Stimulated activated effector memory CD8-positive, alpha-beta T cell treated with anti-CD3 and anti-CD28 coated beads, Interleukin-12 subunit alpha, Interleukin-12 subunit beta, amount 100 ng/mL, for 72 hours (primary cell): ENCODE results near the gene NDRG3.
"Not testable (repeated sequence)": the region's sequence is repeated elsewhere in the genome, so short reads cannot be mapped to it uniquely, and the experiment has no call there.

ENCODE experiments used
- ATAC-seq: fragments of 150-1000 bp; cut with Tn5 transposase; 2 replicates; pipeline ENCODE4 v1.10.0; 2021
- DNase-seq, 2 donors: peaks; one replicate each; pipeline ENCODE4 v3.0.0; 2021 to 2022; ENCODE audit warnings: low spot score in 2 of 2
- H3K27ac Mint-ChIP-seq: one replicate; pipeline ENCODE4 v1.8.0; 2022; ENCODE audit warnings: mild to moderate bottlenecking, mixed read lengths
- H3K36me3 Mint-ChIP-seq: one replicate; pipeline ENCODE4 v1.8.0; 2022; ENCODE audit warnings: mild to moderate bottlenecking, mixed read lengths
- H3K4me1 Mint-ChIP-seq: one replicate; pipeline ENCODE4 v1.8.0; 2022; ENCODE audit warnings: mixed read lengths
- H3K4me3 Mint-ChIP-seq: one replicate; pipeline ENCODE4 v1.8.0; 2022; ENCODE audit warnings: mild to moderate bottlenecking, mixed read lengths
- H3K9me3 Mint-ChIP-seq: one replicate; pipeline ENCODE4 v1.8.0; 2022; ENCODE audit warnings: mixed read lengths

NDRG3 gene

GRCh38 chr20:36741072-36741471 is 4.8 kb downstream of the NDRG3 start:
- ATAC-seq (no peak), DNase-seq (no peak)
- H3K4me3 Mint-ChIP-seq: no peak overlapping the region
- H3K4me1 Mint-ChIP-seq: peaks cover 13% of the 10 kb centered on the region
- H3K27ac Mint-ChIP-seq: no peak overlapping the region
- no peaks in the 10 kb centered on the region for H3K9me3 Mint-ChIP-seq
- no peaks in the 10 kb centered on the region for H3K36me3 Mint-ChIP-seq

DNA sequence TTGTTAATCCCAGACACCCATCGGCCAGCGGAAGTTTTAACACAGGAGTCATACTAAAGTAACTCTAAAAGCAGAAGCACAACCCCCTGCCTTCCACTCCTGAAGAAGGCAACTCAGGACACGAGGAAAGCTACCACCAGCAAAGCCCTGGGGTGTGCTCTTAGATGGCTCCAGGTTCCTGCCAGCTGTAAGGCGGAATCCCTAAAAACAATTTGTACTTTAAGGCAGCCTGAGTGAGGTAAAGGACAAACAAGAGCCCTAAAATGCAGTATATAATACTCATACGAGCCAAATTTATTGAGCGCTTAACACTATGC is 8.7 kb downstream of the NDRG3 start:
- H3K4me1 Mint-ChIP-seq: peaks cover 18% of the 10 kb centered on the region
- H3K4me3 Mint-ChIP-seq: no peak overlapping the region
- DNase-seq (no peak), ATAC-seq (no peak)
- H3K27ac Mint-ChIP-seq: peak overlapping the region; percentile 60
- no peaks in the 10 kb centered on the region for H3K9me3 Mint-ChIP-seq
- no peaks in the 10 kb centered on the region for H3K36me3 Mint-ChIP-seq

- no peaks in the 10 kb centered on the region for H3K36me3 Mint-ChIP-seq
- H3K27ac Mint-ChIP-seq: peak overlapping the region; percentile 60
- no peaks in the 10 kb centered on the region for H3K9me3 Mint-ChIP-seq
These were observed 9.3 kb downstream of the NDRG3 start for GRCh38 chr20:36736451-36737182.

DNA sequence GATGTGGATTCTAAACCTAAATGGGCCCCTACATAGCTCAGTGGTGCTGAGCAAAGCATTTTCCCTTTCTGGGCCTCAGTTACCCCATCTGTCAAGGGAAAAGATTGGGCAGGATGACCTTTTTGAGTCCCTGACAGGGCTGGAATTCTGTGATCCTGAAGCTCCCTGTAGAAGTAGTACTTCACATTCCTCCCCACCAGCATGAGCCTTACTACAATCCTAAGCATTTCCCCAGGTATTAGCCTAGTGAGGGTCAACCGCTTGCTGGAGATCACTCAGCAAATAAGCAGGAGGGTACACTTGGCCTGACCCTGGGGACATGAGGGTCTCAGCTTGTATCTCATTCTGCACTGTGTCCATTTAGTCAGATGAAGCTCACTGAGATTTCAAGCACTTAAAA is 13.4 kb downstream of the NDRG3 start:
- peak overlapping the region; percentile 72 for H3K27ac Mint-ChIP-seq
- peaks cover 25% of the 10 kb centered on the region for H3K4me1 Mint-ChIP-seq
- no peaks in the 10 kb centered on the region for H3K36me3 Mint-ChIP-seq
- H3K4me3 Mint-ChIP-seq: no peak overlapping the region
- no peak for DNase-seq
- H3K9me3 Mint-ChIP-seq: no peaks in the 10 kb centered on the region
- no peak for ATAC-seq

More at GRCh38 chr20:36736451-36737182, 9.3 kb downstream of the NDRG3 start:
- no peak for DNase-seq
- peaks cover 18% of the 10 kb centered on the region for H3K4me1 Mint-ChIP-seq
- no peak overlapping the region for H3K4me3 Mint-ChIP-seq
- ATAC-seq: no peak

DNA sequence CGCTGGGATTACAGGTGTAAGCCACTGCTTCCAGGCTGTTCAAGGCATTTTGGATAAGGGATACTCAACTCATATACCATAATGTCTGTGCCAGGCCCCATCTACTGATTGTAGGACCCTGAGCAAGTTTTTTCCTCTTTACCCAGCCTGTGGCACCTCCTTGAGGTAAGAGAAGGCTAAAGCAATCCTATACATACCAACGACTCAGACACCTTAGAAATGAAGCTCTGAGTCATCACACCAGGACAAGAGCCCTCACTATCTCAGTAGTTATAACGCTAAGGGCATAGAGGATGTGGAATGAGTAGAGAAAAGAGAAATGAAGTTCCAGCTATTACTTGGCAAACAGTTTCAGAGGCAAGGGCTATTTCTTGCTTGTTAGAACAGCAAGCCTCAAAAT is 16.9 kb downstream of the NDRG3 start:
- peak overlapping the region; percentile 56 for H3K27ac Mint-ChIP-seq
- no peak for DNase-seq

DNA sequence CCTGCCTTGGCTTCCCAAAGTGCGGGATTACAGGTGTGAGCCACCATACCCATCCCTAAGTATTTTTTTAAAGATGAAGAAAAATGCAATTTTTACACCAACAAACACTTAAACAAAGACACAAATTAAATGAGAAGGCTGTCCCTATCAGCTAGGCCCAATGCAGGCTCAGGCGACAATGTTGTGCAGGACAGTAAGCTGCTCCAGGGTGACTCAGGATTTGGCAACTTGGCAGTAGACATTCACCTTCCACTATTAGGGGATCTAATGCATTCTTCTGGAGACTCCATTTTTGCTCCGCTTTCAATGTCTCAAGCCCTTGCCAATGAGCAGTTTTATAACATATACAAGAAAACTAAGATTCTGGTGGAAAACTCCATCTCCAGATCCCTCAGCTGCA is 19.7 kb downstream of the NDRG3 start:
- H3K27ac Mint-ChIP-seq: no peak overlapping the region
- H3K4me1 Mint-ChIP-seq: peaks cover 7% of the 10 kb centered on the region
- no peak for DNase-seq
- H3K9me3 Mint-ChIP-seq: no peaks in the 10 kb centered on the region
- H3K4me3 Mint-ChIP-seq: no peak overlapping the region
- no peak for ATAC-seq
- no peaks in the 10 kb centered on the region for H3K36me3 Mint-ChIP-seq

More for the DNA sequence above, 16.9 kb downstream of the NDRG3 start:
- H3K4me3 Mint-ChIP-seq: no peak overlapping the region
- no peaks in the 10 kb centered on the region for H3K9me3 Mint-ChIP-seq
- no peaks in the 10 kb centered on the region for H3K36me3 Mint-ChIP-seq
- peak; percentile 94 for ATAC-seq
- peaks cover 16% of the 10 kb centered on the region for H3K4me1 Mint-ChIP-seq

DNA sequence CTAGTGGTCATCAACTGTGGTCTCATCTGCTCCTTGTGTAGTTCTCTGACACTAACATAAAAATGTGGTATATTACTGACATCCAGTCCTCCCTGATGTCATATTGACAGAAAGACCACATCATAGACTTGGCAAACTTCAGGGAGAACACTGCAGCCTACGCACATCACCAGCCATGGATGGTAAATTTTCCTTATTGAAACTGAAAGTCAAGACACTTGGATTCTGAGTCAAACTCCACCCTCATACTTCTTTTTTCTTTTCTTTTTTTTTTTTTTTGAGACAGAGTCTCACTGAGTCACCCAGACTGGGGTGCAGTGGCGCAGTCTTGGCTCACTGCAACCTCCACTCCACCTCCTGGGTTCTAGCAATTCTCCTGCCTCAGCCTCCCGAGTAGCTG is 25.4 kb downstream of the NDRG3 start:
- H3K36me3 Mint-ChIP-seq: peaks cover 23% of the 10 kb centered on the region
- no peak for DNase-seq
- H3K4me1 Mint-ChIP-seq: no peaks in the 10 kb centered on the region
- ATAC-seq: peak; percentile 76
- peak overlapping the region; percentile 64 for H3K27ac Mint-ChIP-seq
- H3K4me3 Mint-ChIP-seq: no peak overlapping the region
- H3K9me3 Mint-ChIP-seq: no peaks in the 10 kb centered on the region

- no peak overlapping the region for H3K4me3 Mint-ChIP-seq
- H3K4me1 Mint-ChIP-seq: no peaks in the 10 kb centered on the region
- H3K9me3 Mint-ChIP-seq: no peaks in the 10 kb centered on the region
- H3K36me3 Mint-ChIP-seq: peaks cover 30% of the 10 kb centered on the region
- ATAC-seq (no peak), DNase-seq (no peak)
- peak overlapping the region; percentile 52 for H3K27ac Mint-ChIP-seq
These were observed 28.2 kb downstream of the NDRG3 start for GRCh38 chr20:36717657-36718056.

- Mint-ChIP-seq H3K9me3 (no peaks in the 10 kb centered on the region), H3K4me3 (no peak overlapping the region), H3K27ac (peak overlapping the region; percentile 52), H3K4me1 (no peaks in the 10 kb centered on the region), H3K36me3 (peaks cover 30% of the 10 kb centered on the region)
- DNase-seq: no peak
- no peak for ATAC-seq
These were observed 28.9 kb downstream of the NDRG3 start for GRCh38 chr20:36717021-36717420.

DNA sequence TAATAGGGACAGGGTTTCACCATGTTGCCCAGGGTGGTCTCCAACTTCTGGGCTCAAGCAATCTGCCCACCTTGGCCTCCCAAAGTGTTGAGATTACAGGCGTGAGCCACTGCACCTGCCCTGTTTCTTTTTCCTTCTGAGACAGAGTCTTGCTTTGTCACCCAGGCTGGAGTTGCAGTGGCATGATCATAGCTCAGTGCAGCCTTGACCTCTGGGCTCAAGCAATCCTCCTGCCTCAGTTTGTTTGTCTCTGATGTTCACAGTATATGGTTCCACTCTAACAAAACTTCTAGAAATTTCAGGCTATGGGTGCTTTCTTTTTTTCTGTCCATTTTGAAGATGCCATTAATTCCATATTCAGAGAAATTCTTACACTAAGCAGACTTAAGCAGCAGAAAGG is 33.1 kb downstream of the NDRG3 start:
- H3K4me3 Mint-ChIP-seq: no peak overlapping the region
- H3K9me3 Mint-ChIP-seq: no peaks in the 10 kb centered on the region
- no peak for DNase-seq
- peaks cover 7% of the 10 kb centered on the region for H3K36me3 Mint-ChIP-seq
- no peak overlapping the region for H3K27ac Mint-ChIP-seq
- no peak for ATAC-seq
- no peaks in the 10 kb centered on the region for H3K4me1 Mint-ChIP-seq

DNA sequence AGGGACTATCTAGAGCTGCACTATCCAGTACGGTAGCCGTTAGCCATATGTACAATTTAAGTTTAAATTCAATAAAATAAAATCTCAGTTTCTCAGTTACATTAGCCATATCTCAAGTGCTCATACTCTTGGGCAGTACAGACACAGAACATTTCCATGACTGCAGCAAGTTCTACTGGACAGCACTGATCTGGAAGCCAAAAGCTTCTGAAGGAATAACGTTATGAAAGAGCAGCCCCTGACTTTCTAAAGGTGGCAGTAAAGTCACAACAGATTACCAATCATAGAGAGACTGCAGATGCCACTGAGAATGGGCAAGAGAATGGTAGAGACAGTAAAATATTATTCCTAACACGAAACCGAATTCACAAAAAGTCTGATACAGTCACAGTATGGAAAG is 36.8 kb downstream of the NDRG3 start:
- DNase-seq (no peak), ATAC-seq (no peak)
- H3K4me1 Mint-ChIP-seq: no peaks in the 10 kb centered on the region
- H3K36me3 Mint-ChIP-seq: peaks cover 14% of the 10 kb centered on the region
- no peak overlapping the region for H3K4me3 Mint-ChIP-seq
- H3K27ac Mint-ChIP-seq: no peak overlapping the region
- H3K9me3 Mint-ChIP-seq: no peaks in the 10 kb centered on the region

GRCh38 chr20:36703530-36703929 is 42.4 kb downstream of the NDRG3 start:
- H3K36me3 Mint-ChIP-seq: peaks cover 6% of the 10 kb centered on the region
- H3K9me3 Mint-ChIP-seq: no peaks in the 10 kb centered on the region
- ATAC-seq: no peak
- H3K4me3 Mint-ChIP-seq: no peak overlapping the region
- no peak for DNase-seq
- no peak overlapping the region for H3K27ac Mint-ChIP-seq
- H3K4me1 Mint-ChIP-seq: no peaks in the 10 kb centered on the region

- Mint-ChIP-seq H3K4me3 (no peak overlapping the region), H3K27ac (no peak overlapping the region), H3K4me1 (no peaks in the 10 kb centered on the region), H3K36me3 (no peaks in the 10 kb centered on the region), H3K9me3 (no peaks in the 10 kb centered on the region)
- ATAC-seq: no peak
- DNase-seq: no peak
These were observed 45.5 kb downstream of the NDRG3 start for GRCh38 chr20:36700438-36700837.

DNA sequence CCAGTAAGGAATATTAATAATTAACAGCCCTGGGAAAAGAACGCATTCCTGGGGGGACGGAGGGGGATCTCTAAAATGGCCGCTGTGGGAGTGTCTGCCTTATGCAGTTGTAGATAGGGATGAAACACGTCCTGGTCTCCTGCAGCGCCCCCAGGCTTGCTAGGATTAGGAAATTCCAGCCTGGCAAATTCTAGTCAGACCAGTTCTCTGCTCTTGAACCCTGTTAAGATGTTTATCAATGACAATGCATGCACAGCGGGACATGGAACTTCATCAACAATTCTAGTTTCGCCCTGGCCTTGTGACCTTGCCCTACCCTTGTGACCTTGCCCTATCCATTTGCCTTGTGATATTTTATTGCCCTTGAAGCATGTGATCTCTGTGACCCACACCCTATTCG is 50.4 kb downstream of the NDRG3 start:
- not testable (repeated sequence) for H3K36me3 Mint-ChIP-seq, DNase-seq, H3K9me3 Mint-ChIP-seq, H3K27ac Mint-ChIP-seq, ATAC-seq, H3K4me1 Mint-ChIP-seq, H3K4me3 Mint-ChIP-seq

GRCh38 chr20:36688630-36689029 is 57.3 kb downstream of the NDRG3 start:
- DNase-seq (no peak), ATAC-seq (no peak)
- no peak overlapping the region for H3K27ac Mint-ChIP-seq
- peaks cover 14% of the 10 kb centered on the region for H3K36me3 Mint-ChIP-seq
- H3K4me1 Mint-ChIP-seq: no peaks in the 10 kb centered on the region
- H3K9me3 Mint-ChIP-seq: no peaks in the 10 kb centered on the region
- H3K4me3 Mint-ChIP-seq: no peak overlapping the region

GRCh38 chr20:36687850-36688249 is 58.0 kb downstream of the NDRG3 start:
- Mint-ChIP-seq H3K4me3 (no peak overlapping the region), H3K9me3 (no peaks in the 10 kb centered on the region), H3K36me3 (peaks cover 14% of the 10 kb centered on the region), H3K27ac (peak overlapping the region; percentile 33), H3K4me1 (no peaks in the 10 kb centered on the region)
- ATAC-seq (no peak), DNase-seq (no peak)

GRCh38 chr20:36686944-36687343 is 58.9 kb downstream of the NDRG3 start:
- H3K4me3 Mint-ChIP-seq: no peak overlapping the region
- H3K27ac Mint-ChIP-seq: peak overlapping the region; percentile 33
- H3K9me3 Mint-ChIP-seq: no peaks in the 10 kb centered on the region
- peaks cover 18% of the 10 kb centered on the region for H3K36me3 Mint-ChIP-seq
- DNase-seq: no peak
- ATAC-seq: no peak
- no peaks in the 10 kb centered on the region for H3K4me1 Mint-ChIP-seq
